GM18502 (cell line): Measurements from ENCODE around the gene WDR35.

Experiments used
- ATAC-seq: cut with Tn5 transposase; IDR thresholded peaks from one replicate; pipeline ENCODE4 v1.9.1; 2021; ENCODE audit warnings: mild to moderate bottlenecking; ENCODE audit not compliant: unreplicated experiment, poor library complexity

Gene WDR35

GRCh38 chr2:19876751-19877150 lies 113.2 kb downstream of the WDR35 start:
- no peak for ATAC-seq

GRCh38 chr2:19875280-19875679 lies 114.6 kb downstream of the WDR35 start:
- ATAC-seq = no peak

- ATAC-seq = no peak
Measured at GRCh38 chr2:19874726-19875125, 115.2 kb downstream of the WDR35 start.

- no peak for ATAC-seq
Measured at GRCh38 chr2:19873014-19873413, 116.9 kb downstream of the WDR35 start.

GRCh38 chr2:19872302-19872701 lies 117.6 kb downstream of the WDR35 start:
- ATAC-seq = no peak

- no peak for ATAC-seq
Measured at GRCh38 chr2:19871836-19872235, 118.1 kb downstream of the WDR35 start.

GRCh38 chr2:19870792-19871191 lies 119.1 kb downstream of the WDR35 start:
- no peak for ATAC-seq

- peak; percentile 87 for ATAC-seq
Measured at GRCh38 chr2:19868701-19869580, 121.0 kb downstream of the WDR35 start.

GRCh38 chr2:19868224-19868623 lies 121.7 kb downstream of the WDR35 start:
- ATAC-seq = peak; percentile 8

- ATAC-seq = no peak
Measured at GRCh38 chr2:19866771-19867170, 123.1 kb downstream of the WDR35 start.

GRCh38 chr2:19865151-19865550 lies 124.8 kb downstream of the WDR35 start:
- peak; percentile 33 for ATAC-seq

- no peak for ATAC-seq
Measured at GRCh38 chr2:19864381-19864780, 125.5 kb downstream of the WDR35 start.

- ATAC-seq = peak; percentile 77
Measured at GRCh38 chr2:19863303-19864041, 126.4 kb downstream of the WDR35 start.

- ATAC-seq = no peak
Measured at GRCh38 chr2:19861813-19862212, 128.1 kb downstream of the WDR35 start.
